Activated gamma-delta T cell (primary cell): ENCODE results near the gene SH2D4B.

Source experiments
- DNase-seq: peaks from one replicate; lab custom pipeline; 2025; lab: John Stamatoyannopoulos, UW

The SH2D4B gene

GRCh38 chr10:80642661-80643060, 105.0 kb downstream of the SH2D4B start:
- no peak for DNase-seq

- no peak for DNase-seq
These were observed 108.7 kb downstream of the SH2D4B start for GRCh38 chr10:80646366-80646765.

GRCh38 chr10:80647173-80647833, 109.6 kb downstream of the SH2D4B start:
- DNase-seq = no peak

GRCh38 chr10:80648106-80648505, 110.4 kb downstream of the SH2D4B start:
- no peak for DNase-seq

GRCh38 chr10:80649183-80649582, 111.5 kb downstream of the SH2D4B start:
- DNase-seq = no peak

GRCh38 chr10:80655898-80656297, 118.2 kb downstream of the SH2D4B start:
- DNase-seq = no peak

- no peak for DNase-seq
These were observed 120.4 kb downstream of the SH2D4B start for GRCh38 chr10:80658068-80658467.

GRCh38 chr10:80659289-80659688, 121.6 kb downstream of the SH2D4B start:
- no peak for DNase-seq

GRCh38 chr10:80660266-80660665, 122.6 kb downstream of the SH2D4B start:
- no peak for DNase-seq

- DNase-seq = no peak
These were observed 123.0 kb downstream of the SH2D4B start for GRCh38 chr10:80660736-80661135.

- no peak for DNase-seq
These were observed 123.8 kb downstream of the SH2D4B start for GRCh38 chr10:80661526-80661925.

GRCh38 chr10:80662429-80663261, 124.9 kb downstream of the SH2D4B start:
- peak; percentile 7 for DNase-seq

- DNase-seq = no peak
These were observed 126.5 kb downstream of the SH2D4B start for GRCh38 chr10:80664071-80664680.

GRCh38 chr10:80669485-80669884, 131.8 kb downstream of the SH2D4B start:
- no peak for DNase-seq

- DNase-seq = no peak
These were observed 133.1 kb downstream of the SH2D4B start for GRCh38 chr10:80670774-80671173.

GRCh38 chr10:80671847-80672246, 134.1 kb downstream of the SH2D4B start:
- no peak for DNase-seq

- DNase-seq = no peak
These were observed 134.9 kb downstream of the SH2D4B start for GRCh38 chr10:80672613-80673012.

- DNase-seq = no peak
These were observed 137.1 kb downstream of the SH2D4B start for GRCh38 chr10:80674809-80675208.

GRCh38 chr10:80681142-80681541, 143.4 kb downstream of the SH2D4B start:
- DNase-seq = no peak

GRCh38 chr10:80684259-80684658, 146.6 kb downstream of the SH2D4B start:
- DNase-seq = no peak

- DNase-seq = no peak
These were observed 147.7 kb downstream of the SH2D4B start for GRCh38 chr10:80685355-80685754.

GRCh38 chr10:80686734-80687475, 149.2 kb downstream of the SH2D4B start:
- no peak for DNase-seq
